Lung (tissue), 12 donors: Measurements from ENCODE around the gene HOXA6. TPM values are rescaled to one million over a fixed set of nuclear protein-coding genes. Genes with fewer than 3 reads are reported as not detected.

Experiments used
- ATAC-seq: fragments of 200-7000 bp; cut with Tn5 transposase; one replicate; pipeline ENCODE4 v1.9.1; 2020; ENCODE audit warnings: moderate number of reproducible peaks; ENCODE audit not compliant: insufficient read depth, low FRiP score
- DNase-seq, 3 donors: peaks; one replicate each; pipeline ENCODE4 v3.0.0-alpha.2; 2013 to 2017
- H3K27ac ChIP-seq, 2 donors: one replicate each; pipeline ENCODE4 v1.5.1; 2013; ENCODE audit warnings: mild to moderate bottlenecking in 2 of 2, moderate library complexity in 2 of 2, control low read depth in 1 of 2, inconsistent platforms in 1 of 2, low read depth in 1 of 2, low read length in 1 of 2
- H3K27me3 ChIP-seq, 3 donors: one replicate each; pipeline ENCODE4 v1.5.1; 2013; ENCODE audit warnings: low read length in 2 of 3; ENCODE audit not compliant: control insufficient read depth in 3 of 3, insufficient read depth in 3 of 3
- H3K36me3 ChIP-seq, 4 donors: one replicate each; pipeline ENCODE4 v1.5.1; 2013; ENCODE audit warnings: low read length in 4 of 4, mild to moderate bottlenecking in 1 of 4, moderate library complexity in 1 of 4; ENCODE audit not compliant: control insufficient read depth in 4 of 4, insufficient read depth in 4 of 4
- H3K4me1 ChIP-seq, 5 donors: one replicate each; pipeline ENCODE4 v1.5.1; 2013; ENCODE audit warnings: low read length in 5 of 5, mild to moderate bottlenecking in 2 of 5, moderate library complexity in 1 of 5; ENCODE audit not compliant: control insufficient read depth in 5 of 5, insufficient read depth in 5 of 5
- H3K4me3 ChIP-seq: one replicate; pipeline ENCODE4 v1.5.1; 2013; ENCODE audit warnings: mild to moderate bottlenecking, control low read depth, moderate library complexity
- H3K9ac ChIP-seq, 2 donors: one replicate each; pipeline ENCODE4 v1.5.1; 2013; ENCODE audit warnings: low read length in 2 of 2, control low read depth in 1 of 2; ENCODE audit not compliant: insufficient read depth in 1 of 2
- H3K9me3 ChIP-seq, 4 donors: one replicate each; pipeline ENCODE4 v1.5.1; 2013; ENCODE audit warnings: low read length in 3 of 4, mild to moderate bottlenecking in 1 of 4, moderate library complexity in 1 of 4; ENCODE audit not compliant: control insufficient read depth in 4 of 4, insufficient read depth in 3 of 4
- CTCF ChIP-seq: IDR thresholded peaks from 2 replicates; pipeline ENCODE4 v1.5.1; 2012; ENCODE audit warnings: mild to moderate bottlenecking; ENCODE audit errors: control extremely low read depth, extremely low read depth
- WGBS, 2 donors: extraction: QIAGEN DNeasy Blood & Tissue Kit; methylation state at CpG; one replicate each; pipeline ENCODE4 v1.1.7; 2013; 5-methylcytosine and 5-hydroxymethylcytosine counted together
- polyA plus RNA-seq, 2 donors: library from polyadenylated mRNA; stranded (reverse); fragments of 200-250 nt; gene quantifications; one replicate each; pipeline ENCODE4 v1.2.1, GENCODE V29; 2013
- total RNA-seq, 2 donors: library from RNA; depleted of rRNA in 1 of 2; stranded (reverse); fragments of >200 nt in 1 of 2; gene quantifications; one replicate each; pipeline ENCODE4 v1.2.1, GENCODE V29; 2014 to 2021
- donor health status: control.
- donor health status: control.
- donor health status: Bipolar disorder and iron deficiency.
- donor health status: healthy.
- donor health status: DM: yes; HTN: yes; CAD: no.

The HOXA6 gene
- total and polyA plus RNA-seq, 4 donors, result 0.49 to 7.7 (median 2.8) TPM

DNA sequence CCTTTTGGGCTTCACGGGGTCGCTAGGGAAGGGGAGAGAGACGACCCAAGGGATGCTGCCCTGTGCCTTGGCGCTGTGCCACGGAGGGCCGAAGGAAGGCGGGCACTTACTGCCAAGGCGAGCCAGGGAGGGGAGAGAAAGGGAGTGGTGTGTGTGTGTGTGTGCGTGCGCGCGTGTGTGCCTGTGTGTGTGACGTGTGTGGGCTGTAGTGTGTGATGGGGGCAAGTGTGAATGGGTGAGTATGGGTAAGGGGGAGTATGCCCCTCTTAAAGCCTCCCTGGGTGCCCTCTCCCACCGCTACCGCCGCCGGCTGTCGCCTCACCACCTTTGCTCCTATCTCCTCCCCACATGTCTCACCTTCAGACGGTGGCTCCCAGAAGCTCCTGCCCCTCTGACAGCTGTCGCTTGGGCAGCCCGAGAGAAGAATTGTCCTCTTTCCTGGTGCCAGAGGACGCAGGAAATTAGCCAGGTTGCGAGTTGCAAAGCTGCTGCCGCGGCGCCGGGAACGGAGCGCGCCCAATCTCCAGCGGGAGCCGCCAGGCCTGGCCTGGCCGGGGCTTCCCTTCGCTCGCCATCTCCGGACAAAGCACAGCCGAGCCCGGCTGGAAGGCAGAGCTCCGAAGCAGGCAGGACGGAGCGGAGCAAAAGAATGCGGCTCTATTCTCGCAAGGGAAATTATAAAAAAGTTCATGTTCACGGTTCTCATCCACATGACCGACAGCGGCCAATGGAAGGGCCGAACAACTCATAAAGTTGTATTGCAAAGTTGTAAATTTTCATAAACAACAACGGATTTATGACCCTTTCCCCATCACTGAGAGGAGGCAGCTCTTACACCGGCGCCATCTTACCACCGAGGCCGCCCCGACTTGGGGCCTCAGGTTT is 4.6 kb upstream of the HOXA6 start, which contains the start of gene HOXA3:
Gene HOXA3, minus strand, starts transcription at position 653 of the 885 bp plus-strand sequence. CDS start 41,943 bp downstream, outside the sequence.
- peaks cover 0 to 2% (median 0%) of the 10 kb centered on the region in 4 donors for H3K9me3 ChIP-seq
- WGBS, 2 donors, result 5 to 16% methylated on average over 45 to 53 of the region's 53 CpGs
- no peaks in the 10 kb centered on the region for H3K36me3 ChIP-seq
- H3K27me3 ChIP-seq, result peaks cover 0 to 72% (median 37%) of the 10 kb centered on the region in 3 donors
- ATAC-seq (no peak), DNase-seq (peak; percentile 82 to 93 (median 90))
- H3K27ac ChIP-seq, result peak within 1 kb of the TSS in 1 of 2 donors; percentile 62
- H3K4me1 ChIP-seq, result peaks cover 0 to 57% (median 8%) of the 10 kb centered on the region in 5 donors
- no peak for TF ChIP-seq CTCF
- peak within 1 kb of the TSS; percentile 43 to 91 for H3K9ac ChIP-seq
- peak within 1 kb of the TSS; percentile 16 for H3K4me3 ChIP-seq

DNA sequence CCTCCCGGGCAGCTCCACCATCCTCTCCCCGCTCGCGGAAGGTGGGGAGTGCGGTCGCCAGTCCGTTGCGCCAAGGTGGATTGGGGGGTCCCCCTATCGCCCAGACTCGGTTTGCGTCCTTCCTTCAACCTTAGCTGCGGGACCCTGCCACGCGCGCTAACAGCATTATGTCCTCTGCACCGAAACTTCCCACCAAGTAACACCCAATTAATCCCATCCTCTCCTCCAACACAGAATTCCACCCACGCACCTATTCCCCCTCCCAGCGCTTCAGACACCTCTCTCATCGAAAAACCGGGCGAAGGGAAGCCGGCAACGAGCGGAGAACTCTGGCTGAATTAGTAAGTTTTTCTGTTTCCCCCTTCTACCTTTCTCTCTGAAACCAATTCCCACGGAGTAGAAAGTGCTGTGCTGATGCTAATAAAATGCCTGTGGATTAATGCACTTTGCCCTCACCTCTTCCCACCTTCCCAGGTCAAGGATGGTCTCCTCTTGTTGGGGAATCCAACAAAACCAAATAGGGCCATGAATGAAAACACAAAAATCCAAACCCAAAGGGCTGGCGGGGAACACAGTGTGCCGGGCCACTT is 3.9 kb upstream of the HOXA6 start:
- peaks cover 0 to 72% (median 38%) of the 10 kb centered on the region in 3 donors for H3K27me3 ChIP-seq
- peaks cover 0 to 2% (median 0%) of the 10 kb centered on the region in 4 donors for H3K9me3 ChIP-seq
- WGBS, 2 donors, result 2 to 10% methylated on average over 27 of the region's 27 CpGs
- H3K36me3 ChIP-seq, result no peaks in the 10 kb centered on the region
- H3K4me3 ChIP-seq, result peak overlapping the region; percentile 16
- peak overlapping the region in 1 of 2 donors; percentile 62 for H3K27ac ChIP-seq
- TF ChIP-seq CTCF, result no peak
- ATAC-seq (no peak), DNase-seq (peak in 1 of 3 donors; percentile 65)
- H3K4me1 ChIP-seq, result peaks cover 0 to 61% (median 8%) of the 10 kb centered on the region in 5 donors
- H3K9ac ChIP-seq, result peak overlapping the region; percentile 43 to 91

GRCh38 chr7:27150568-27151340 is 3.2 kb upstream of the HOXA6 start:
- H3K9ac ChIP-seq, result peak overlapping the region in 1 of 2 donors; percentile 91
- H3K4me1 ChIP-seq, result peaks cover 0 to 67% (median 8%) of the 10 kb centered on the region in 5 donors
- DNase-seq (peak; percentile 90 to 95 (median 91)), ATAC-seq (peak; percentile 84)
- peaks cover 0 to 73% (median 37%) of the 10 kb centered on the region in 3 donors for H3K27me3 ChIP-seq
- WGBS, 2 donors, result 1 to 2% methylated on average over 58 of the region's 58 CpGs
- H3K4me3 ChIP-seq, result peak overlapping the region; percentile 28
- no peaks in the 10 kb centered on the region for H3K36me3 ChIP-seq
- peak; percentile 60 for TF ChIP-seq CTCF
- H3K27ac ChIP-seq, result peak overlapping the region in 1 of 2 donors; percentile 62
- peaks cover 0 to 3% (median 0%) of the 10 kb centered on the region in 4 donors for H3K9me3 ChIP-seq
